Measurements from ENCODE around the gene TRAF3IP1. TPM values are rescaled to one million over a fixed set of nuclear protein-coding genes. Genes with fewer than 3 reads are reported as not detected.

Gene TRAF3IP1
- polyA plus RNA-seq, 1 donor: 6.1 TPM

- no peak for DNase-seq (ENCODE audit: low read depth)
These were observed 126.1 kb downstream of the TRAF3IP1 start for GRCh38 chr2:238446371-238446770.

- no peak for DNase-seq (ENCODE audit: low read depth)
These were observed 128.0 kb downstream of the TRAF3IP1 start for GRCh38 chr2:238448031-238448955.

GRCh38 chr2:238449241-238449640, 128.9 kb downstream of the TRAF3IP1 start:
- no peak for DNase-seq (ENCODE audit: low read depth)

- no peak for DNase-seq (ENCODE audit: low read depth)
These were observed 129.6 kb downstream of the TRAF3IP1 start for GRCh38 chr2:238449909-238450417.

GRCh38 chr2:238450440-238450861, 130.1 kb downstream of the TRAF3IP1 start:
- no peak for DNase-seq (ENCODE audit: low read depth)

Other genes with a start within 250 kb of the TRAF3IP1 start
- 2.6 TPM for gene ESPNL, start 220.2 kb upstream of the TRAF3IP1 start, polyA plus RNA-seq (ENCODE audit: insufficient read length)
- gene KLHL30, start 181.8 kb upstream of the TRAF3IP1 start, polyA plus RNA-seq (ENCODE audit: insufficient read length): 20.7 TPM
- gene ERFE, start 161.5 kb upstream of the TRAF3IP1 start, polyA plus RNA-seq (ENCODE audit: insufficient read length): 11.2 TPM
- gene ILKAP, start 116.8 kb upstream of the TRAF3IP1 start, polyA plus RNA-seq (ENCODE audit: insufficient read length): 35.1 TPM
- 19.5 TPM for gene HES6, start 80.5 kb upstream of the TRAF3IP1 start, polyA plus RNA-seq (ENCODE audit: insufficient read length)
- 4.1 TPM for gene PER2, start 31.9 kb upstream of the TRAF3IP1 start, polyA plus RNA-seq (ENCODE audit: insufficient read length)
- gene ASB1, start 106.4 kb downstream of the TRAF3IP1 start, polyA plus RNA-seq (ENCODE audit: insufficient read length): 45.8 TPM